SJSA1 (cell line): ENCODE results near the gene DCP2. TPM values are rescaled to one million over a fixed set of nuclear protein-coding genes. Genes with fewer than 3 reads are reported as not detected.

Source experiments
- DNase-seq, 2 experiments: peaks; one replicate each; pipeline ENCODE4 v3.0.0-alpha.2; 2015 to 2020; ENCODE audit warnings: low spot score in 2 of 2, low read depth in 1 of 2
- H3K27ac ChIP-seq: fragments of 250-450 bp; sonication (Bioruptor Pico); 2 replicates; pipeline ENCODE4 v1.5.1; 2020; ENCODE audit warnings: mild to moderate bottlenecking, moderate library complexity
- H3K27me3 ChIP-seq: fragments of 250-450 bp; sonication (Bioruptor Pico); replicated peaks from 2 replicates; pipeline ENCODE4 v1.5.1; 2020; ENCODE audit warnings: mild to moderate bottlenecking, moderate library complexity
- H3K36me3 ChIP-seq: fragments of 250-450 bp; sonication (Bioruptor Pico); 2 replicates; pipeline ENCODE4 v1.5.1; 2020; ENCODE audit warnings: mild to moderate bottlenecking
- H3K4me1 ChIP-seq: fragments of 250-450 bp; sonication (Bioruptor Pico); replicated peaks from 2 replicates; pipeline ENCODE4 v1.6.1; 2021; ENCODE audit warnings: mild to moderate bottlenecking
- H3K4me3 ChIP-seq: fragments of 250-450 bp; sonication (Bioruptor Pico); 2 replicates; pipeline ENCODE4 v1.5.1; 2020; ENCODE audit warnings: mild to moderate bottlenecking
- H3K9me3 ChIP-seq: fragments of 250-450 bp; sonication (Bioruptor Pico); replicated peaks from 2 replicates; pipeline ENCODE4 v1.5.1; 2020; ENCODE audit warnings: mild to moderate bottlenecking
- total RNA-seq: library from RNA; depleted of rRNA; stranded (reverse); fragments of >200 nt; shearing (Covaris generic); gene quantifications from 2 replicates; pipeline ENCODE4 v1.2.3, GENCODE V29; 2014

DCP2 gene
- total RNA-seq, 1 experiment from 2014 or later, result 56.8 TPM

GRCh38 chr5:113017881-113018635 is 41.5 kb downstream of the DCP2 start:
- no peak for DNase-seq
- no peak overlapping the region for H3K27ac ChIP-seq
- no peaks in the 10 kb centered on the region for H3K27me3 ChIP-seq
- no peaks in the 10 kb centered on the region for H3K9me3 ChIP-seq
- peaks cover 40% of the 10 kb centered on the region for H3K36me3 ChIP-seq
- H3K4me3 ChIP-seq, result no peak overlapping the region
- H3K4me1 ChIP-seq, result peaks cover 34% of the 10 kb centered on the region

DNA sequence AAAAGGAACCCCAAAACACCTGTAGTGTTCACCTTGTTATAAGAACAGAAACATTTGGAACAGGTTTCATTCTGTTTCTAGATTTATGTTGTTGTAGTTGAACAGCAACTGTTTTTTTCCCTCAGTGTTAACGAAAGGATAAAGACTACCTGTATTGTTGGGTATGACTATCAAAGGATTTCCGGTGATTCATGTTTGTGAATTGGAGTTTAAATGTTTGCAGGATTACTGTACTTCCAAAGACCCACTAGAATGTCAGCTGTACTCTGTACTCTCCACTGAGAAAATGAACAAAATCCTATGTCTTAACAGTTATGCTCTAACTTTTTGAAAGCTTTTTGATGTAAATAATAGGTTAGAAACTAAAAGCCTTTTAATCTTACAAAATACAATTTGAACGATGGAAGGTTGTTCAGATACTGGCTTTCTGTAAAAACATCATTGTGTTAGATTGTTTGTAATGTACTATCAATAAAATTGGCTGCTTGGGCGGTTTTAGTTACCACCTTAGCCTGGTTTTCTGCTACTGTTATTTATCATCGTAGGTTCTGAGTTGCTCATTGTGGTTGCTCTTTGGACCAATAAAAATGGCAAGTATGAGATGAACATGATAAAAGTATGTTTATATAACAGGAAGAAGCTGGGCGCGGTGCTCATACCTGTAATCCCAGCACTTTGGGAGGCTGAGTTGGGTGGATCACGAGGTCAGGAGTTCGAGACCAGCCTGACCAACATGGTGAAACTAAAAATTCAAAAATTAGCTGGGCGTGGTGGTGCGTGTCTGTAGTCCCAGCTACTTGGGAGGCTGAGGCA is 44.1 kb downstream of the DCP2 start:
- Histone ChIP-seq H3K36me3 (peaks cover 41% of the 10 kb centered on the region), H3K27ac (peak overlapping the region; percentile 77), H3K27me3 (no peaks in the 10 kb centered on the region), H3K4me1 (peaks cover 35% of the 10 kb centered on the region), H3K9me3 (no peaks in the 10 kb centered on the region), H3K4me3 (no peak overlapping the region)
- DNase-seq, result peak in 1 of 2 experiments; percentile 82

DNA sequence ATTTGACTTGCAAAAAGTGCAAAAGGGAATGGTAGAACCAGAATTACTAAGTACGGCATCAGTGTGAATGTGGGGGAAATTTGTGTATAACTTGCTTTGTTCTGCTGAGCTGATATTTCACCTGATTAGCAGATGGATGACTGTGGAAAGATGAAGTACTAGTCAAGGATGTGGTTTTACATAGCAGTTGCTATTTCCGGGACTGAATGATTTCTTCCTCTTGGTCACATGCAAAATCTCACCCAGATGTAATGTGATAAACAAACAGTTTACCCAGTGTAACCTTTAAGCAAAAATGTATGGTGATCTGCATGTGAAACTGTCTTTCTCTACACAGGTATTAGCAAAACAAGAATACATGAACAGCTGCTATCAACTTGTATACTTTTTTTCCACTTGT is 46.1 kb downstream of the DCP2 start:
- H3K4me3 ChIP-seq, result no peak overlapping the region
- peaks cover 35% of the 10 kb centered on the region for H3K4me1 ChIP-seq
- H3K36me3 ChIP-seq, result peaks cover 54% of the 10 kb centered on the region
- H3K27ac ChIP-seq, result no peak overlapping the region; the same call in 1 of the 2 replicates
- H3K27me3 ChIP-seq, result no peaks in the 10 kb centered on the region
- no peaks in the 10 kb centered on the region for H3K9me3 ChIP-seq
- DNase-seq, result peak in 1 of 2 experiments; percentile 28

- H3K27me3 ChIP-seq, result no peaks in the 10 kb centered on the region
- H3K9me3 ChIP-seq, result no peaks in the 10 kb centered on the region
- no peak for DNase-seq
- peaks cover 35% of the 10 kb centered on the region for H3K4me1 ChIP-seq
- H3K27ac ChIP-seq, result no peak overlapping the region
- H3K36me3 ChIP-seq, result peaks cover 60% of the 10 kb centered on the region
- no peak overlapping the region for H3K4me3 ChIP-seq
These were observed 47.6 kb downstream of the DCP2 start for GRCh38 chr5:113024076-113024697.

DNA sequence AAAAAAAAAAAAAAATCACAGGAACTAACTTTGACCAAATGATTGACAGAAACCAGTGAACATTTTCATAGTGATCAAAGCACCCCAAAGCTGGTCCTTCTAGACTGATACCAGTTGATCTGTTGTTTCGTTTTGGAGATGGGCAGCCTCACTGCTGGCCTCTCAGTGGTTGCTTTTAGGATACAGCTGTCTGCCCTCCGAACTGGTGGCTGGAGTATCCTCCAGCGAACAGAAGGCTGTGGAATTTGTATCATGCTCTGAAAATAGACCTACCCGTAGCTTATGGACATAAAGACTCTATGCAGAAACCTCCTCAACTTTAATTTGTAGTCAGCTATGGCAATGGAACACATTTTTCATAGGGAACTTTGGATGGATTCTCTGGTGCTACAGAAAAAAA is 49.0 kb downstream of the DCP2 start:
- no peak for DNase-seq
- H3K36me3 ChIP-seq, result peaks cover 60% of the 10 kb centered on the region
- no peaks in the 10 kb centered on the region for H3K27me3 ChIP-seq
- H3K4me1 ChIP-seq, result peaks cover 36% of the 10 kb centered on the region
- no peak overlapping the region for H3K4me3 ChIP-seq
- H3K27ac ChIP-seq, result no peak overlapping the region
- H3K9me3 ChIP-seq, result no peaks in the 10 kb centered on the region; the same call in 1 of the 2 replicates

DNA sequence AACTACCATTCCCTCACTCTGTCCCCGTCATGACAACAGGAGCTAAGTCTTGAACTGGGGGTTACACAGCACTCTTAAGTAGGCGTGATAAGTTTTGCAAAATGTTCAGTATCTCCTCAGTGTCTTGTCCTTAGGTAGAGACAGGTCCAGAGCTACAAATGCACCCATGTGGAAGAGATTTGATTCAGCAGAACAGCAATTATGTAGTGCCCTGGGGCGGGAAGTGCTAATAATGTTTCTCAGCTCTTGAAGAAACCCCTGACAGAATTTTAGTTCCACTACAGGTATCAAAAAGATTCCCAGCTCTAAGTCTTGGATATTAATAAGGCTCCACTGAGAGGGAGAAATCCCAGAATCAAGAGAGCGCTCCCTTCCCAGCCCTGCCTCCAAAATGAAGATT is 49.6 kb downstream of the DCP2 start:
- H3K4me1 ChIP-seq, result peaks cover 33% of the 10 kb centered on the region
- H3K27ac ChIP-seq, result no peak overlapping the region
- H3K9me3 ChIP-seq, result no peaks in the 10 kb centered on the region; the same call in 1 of the 2 replicates
- no peaks in the 10 kb centered on the region for H3K27me3 ChIP-seq
- H3K4me3 ChIP-seq, result no peak overlapping the region
- DNase-seq, result no peak
- H3K36me3 ChIP-seq, result peaks cover 60% of the 10 kb centered on the region

DNA sequence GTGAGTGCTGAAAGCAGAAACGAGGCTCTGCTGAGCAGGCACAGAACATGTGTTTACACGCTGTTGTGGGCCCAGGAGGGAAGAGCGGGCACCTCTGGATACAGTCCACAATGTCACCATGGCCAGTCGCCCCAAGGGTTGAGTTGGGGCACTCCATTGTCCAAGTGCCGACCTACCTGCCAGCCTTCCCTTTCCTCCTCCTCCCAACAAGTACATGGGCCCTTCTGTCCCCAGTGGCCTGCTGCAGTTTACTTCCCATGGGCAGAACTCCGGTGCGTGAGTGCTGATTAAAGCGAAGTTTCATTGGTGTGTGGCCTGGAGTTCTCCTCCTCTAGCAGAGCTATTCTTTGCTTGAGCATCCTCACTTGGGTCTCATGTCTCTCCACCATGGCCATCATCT is 50.4 kb downstream of the DCP2 start:
- Histone ChIP-seq H3K27me3 (no peaks in the 10 kb centered on the region), H3K4me1 (peaks cover 25% of the 10 kb centered on the region), H3K9me3 (no peaks in the 10 kb centered on the region; the same call in 1 of the 2 replicates), H3K36me3 (peaks cover 55% of the 10 kb centered on the region), H3K27ac (no peak overlapping the region), H3K4me3 (no peak overlapping the region)
- no peak for DNase-seq

GRCh38 chr5:113027431-113027830 is 50.8 kb downstream of the DCP2 start:
- H3K27me3 ChIP-seq, result no peaks in the 10 kb centered on the region
- DNase-seq, result no peak
- peaks cover 22% of the 10 kb centered on the region for H3K4me1 ChIP-seq
- no peak overlapping the region for H3K27ac ChIP-seq
- H3K9me3 ChIP-seq, result no peaks in the 10 kb centered on the region; the same call in 1 of the 2 replicates
- H3K4me3 ChIP-seq, result no peak overlapping the region
- H3K36me3 ChIP-seq, result peaks cover 52% of the 10 kb centered on the region

- Histone ChIP-seq H3K27me3 (no peaks in the 10 kb centered on the region), H3K36me3 (peaks cover 34% of the 10 kb centered on the region), H3K4me1 (peaks cover 29% of the 10 kb centered on the region), H3K4me3 (no peak overlapping the region), H3K9me3 (no peaks in the 10 kb centered on the region; the same call in 1 of the 2 replicates), H3K27ac (no peak overlapping the region)
- no peak for DNase-seq
These were observed 53.0 kb downstream of the DCP2 start for GRCh38 chr5:113029614-113030013.

- H3K9me3 ChIP-seq, result no peaks in the 10 kb centered on the region; the same call in 1 of the 2 replicates
- H3K27ac ChIP-seq, result no peak overlapping the region
- no peaks in the 10 kb centered on the region for H3K27me3 ChIP-seq
- peaks cover 38% of the 10 kb centered on the region for H3K4me1 ChIP-seq
- DNase-seq, result no peak
- no peak overlapping the region for H3K4me3 ChIP-seq
- peaks cover 27% of the 10 kb centered on the region for H3K36me3 ChIP-seq
These were observed 54.5 kb downstream of the DCP2 start for GRCh38 chr5:113031104-113031503.

DNA sequence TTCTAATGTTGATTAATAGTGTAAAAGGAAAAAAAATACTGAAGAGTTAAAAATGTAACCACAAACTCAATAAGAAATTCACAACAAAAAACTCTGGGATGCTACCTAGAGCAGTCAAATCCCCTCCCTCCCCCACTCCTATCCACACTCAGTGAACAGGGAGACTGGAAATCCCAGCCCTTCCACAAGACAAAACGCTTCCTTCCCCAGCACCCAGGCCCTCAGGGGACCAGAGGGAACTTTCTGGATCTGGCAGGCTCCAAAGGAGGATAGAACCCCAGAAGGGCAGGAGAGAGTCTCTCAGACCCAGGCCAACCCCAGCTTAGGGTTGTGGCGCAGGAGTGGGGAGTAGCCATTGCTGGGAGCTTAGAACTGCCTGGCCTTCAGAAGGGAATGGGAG is 55.0 kb downstream of the DCP2 start:
- Histone ChIP-seq H3K27me3 (no peaks in the 10 kb centered on the region), H3K9me3 (no peaks in the 10 kb centered on the region; the same call in 1 of the 2 replicates)
- DNase-seq, result no peak

GRCh38 chr5:113034182-113034773 is 57.7 kb downstream of the DCP2 start:
- H3K4me1 ChIP-seq, result peaks cover 38% of the 10 kb centered on the region
- peak; percentile 56 to 71 for DNase-seq
- H3K4me3 ChIP-seq, result no peak overlapping the region
- H3K27ac ChIP-seq, result 0 out of 2 replicates have a peak overlapping the region, but pooled peaks have one; percentile 9
- H3K27me3 ChIP-seq, result no peaks in the 10 kb centered on the region
- no peaks in the 10 kb centered on the region for H3K36me3 ChIP-seq
- no peaks in the 10 kb centered on the region; the same call in 1 of the 2 replicates for H3K9me3 ChIP-seq

More for the DNA sequence above, 55.0 kb downstream of the DCP2 start:
- Histone ChIP-seq H3K4me3 (no peak overlapping the region), H3K27ac (no peak overlapping the region), H3K4me1 (peaks cover 38% of the 10 kb centered on the region), H3K36me3 (peaks cover 23% of the 10 kb centered on the region)

- Histone ChIP-seq H3K4me1 (peaks cover 33% of the 10 kb centered on the region), H3K27ac (no peak overlapping the region), H3K4me3 (no peak overlapping the region), H3K36me3 (no peaks in the 10 kb centered on the region), H3K27me3 (no peaks in the 10 kb centered on the region), H3K9me3 (no peaks in the 10 kb centered on the region)
- peak in 1 of 2 experiments; percentile 25 for DNase-seq
These were observed 58.5 kb downstream of the DCP2 start for GRCh38 chr5:113035096-113035495.
